Effector memory CD4-positive, alpha-beta T cell (primary cell): ENCODE data around the gene RASGRP3.

Experiments used
- DNase-seq, 3 donors: peaks; one replicate each; pipeline ENCODE4 v3.0.0-alpha.2; 2020
- H3K27ac ChIP-seq: 2 replicates; pipeline ENCODE4 v1.7.0; 2013; ENCODE audit warnings: mild to moderate bottlenecking, low read length, moderate library complexity; ENCODE audit not compliant: insufficient read depth, poor library complexity, severe bottlenecking
- H3K27me3 ChIP-seq: replicated peaks from 2 replicates; pipeline ENCODE4 v1.7.0; 2013; ENCODE audit warnings: mild to moderate bottlenecking, low read length; ENCODE audit not compliant: insufficient read depth, control insufficient read depth, poor library complexity, severe bottlenecking
- H3K36me3 ChIP-seq: 2 replicates; pipeline ENCODE4 v1.7.0; 2013; ENCODE audit warnings: mild to moderate bottlenecking, low read length, moderate library complexity; ENCODE audit not compliant: control insufficient read depth, insufficient read depth
- H3K4me1 ChIP-seq: 2 replicates; pipeline ENCODE4 v1.7.0; 2013; ENCODE audit warnings: low read length, mild to moderate bottlenecking; ENCODE audit not compliant: control insufficient read depth, insufficient read depth, poor library complexity, severe bottlenecking
- H3K4me3 ChIP-seq: 2 replicates; pipeline ENCODE4 v1.7.0; 2013; ENCODE audit warnings: low read length, low read depth, mild to moderate bottlenecking; ENCODE audit not compliant: insufficient read depth, poor library complexity, severe bottlenecking
- H3K9me3 ChIP-seq: 2 replicates; pipeline ENCODE4 v1.7.0; 2013; ENCODE audit warnings: mild to moderate bottlenecking, low read length, moderate library complexity; ENCODE audit not compliant: control insufficient read depth

Gene RASGRP3

DNA sequence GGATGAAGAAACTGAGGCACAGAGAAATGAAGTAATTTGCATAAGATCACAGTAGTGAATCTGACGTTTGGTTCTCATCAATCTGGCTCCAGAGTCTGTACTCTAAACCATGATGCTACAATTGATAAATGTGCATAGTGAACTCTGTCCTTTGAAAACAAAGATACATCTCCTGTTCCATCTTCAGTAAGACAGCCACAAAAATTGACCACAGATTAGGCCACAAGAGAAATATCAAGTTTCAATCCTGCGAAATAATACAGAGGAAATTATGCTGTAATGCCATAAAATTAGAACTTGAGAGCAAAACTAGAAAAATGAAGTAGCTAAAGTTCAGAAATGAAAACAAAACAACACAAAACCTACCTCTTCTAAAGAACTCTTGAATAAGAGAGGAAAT is 94.2 kb downstream of the RASGRP3 start:
- DNase-seq, result no peak
- H3K4me3 ChIP-seq, result no peak overlapping the region

DNA sequence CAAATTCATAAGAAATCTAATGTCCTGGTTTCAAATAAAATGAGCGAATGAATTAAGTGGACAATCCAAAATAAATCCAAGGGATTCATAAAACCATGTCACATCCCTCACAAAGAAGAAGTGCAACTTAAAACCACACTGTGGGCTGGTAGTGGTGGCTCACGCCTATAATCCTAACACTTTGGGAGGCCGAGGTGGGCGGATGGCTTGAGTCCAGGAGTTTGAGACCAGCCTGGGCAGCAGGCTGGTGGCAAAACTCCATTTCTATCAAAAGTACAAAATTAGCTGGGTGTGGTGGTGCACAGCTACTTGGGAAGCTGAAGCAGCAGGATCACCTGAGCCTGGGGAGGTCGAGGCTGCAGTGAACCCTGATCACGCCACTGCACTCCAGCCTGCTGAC is 97.2 kb downstream of the RASGRP3 start:
- H3K36me3 ChIP-seq, result no peaks in the 10 kb centered on the region
- no peak overlapping the region for H3K27ac ChIP-seq
- no peaks in the 10 kb centered on the region for H3K4me1 ChIP-seq
- H3K27me3 ChIP-seq, result no peaks in the 10 kb centered on the region
- H3K4me3 ChIP-seq, result no peak overlapping the region
- H3K9me3 ChIP-seq, result no peaks in the 10 kb centered on the region
- DNase-seq, result no peak

More for the DNA sequence above, 94.2 kb downstream of the RASGRP3 start:
- H3K36me3 ChIP-seq, result no peaks in the 10 kb centered on the region
- H3K9me3 ChIP-seq, result no peaks in the 10 kb centered on the region
- H3K27ac ChIP-seq, result no peak overlapping the region
- H3K4me1 ChIP-seq, result no peaks in the 10 kb centered on the region
- no peaks in the 10 kb centered on the region for H3K27me3 ChIP-seq

DNA sequence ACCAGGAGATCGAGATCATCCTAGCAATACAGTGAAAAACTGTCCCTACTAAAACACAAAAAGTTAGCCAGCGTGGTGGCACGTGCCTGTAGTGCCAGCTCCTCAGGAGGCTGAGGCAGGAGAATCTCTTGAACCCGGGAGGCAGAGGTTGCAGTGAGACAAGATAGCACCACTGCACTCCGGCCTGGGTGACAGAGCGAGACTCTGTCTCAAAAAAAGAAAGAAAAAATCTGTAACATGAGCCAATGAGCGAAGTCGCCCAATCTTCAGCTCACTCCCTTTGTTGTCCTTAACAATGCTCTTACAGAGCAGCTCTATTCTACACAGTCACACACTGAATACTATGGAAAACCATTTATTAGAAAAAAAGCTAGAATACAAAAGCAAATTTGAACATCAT is 100.6 kb downstream of the RASGRP3 start:
- Histone ChIP-seq H3K9me3 (no peaks in the 10 kb centered on the region), H3K27ac (no peak overlapping the region), H3K4me3 (no peak overlapping the region), H3K4me1 (no peaks in the 10 kb centered on the region), H3K27me3 (no peaks in the 10 kb centered on the region), H3K36me3 (no peaks in the 10 kb centered on the region)
- no peak for DNase-seq

DNA sequence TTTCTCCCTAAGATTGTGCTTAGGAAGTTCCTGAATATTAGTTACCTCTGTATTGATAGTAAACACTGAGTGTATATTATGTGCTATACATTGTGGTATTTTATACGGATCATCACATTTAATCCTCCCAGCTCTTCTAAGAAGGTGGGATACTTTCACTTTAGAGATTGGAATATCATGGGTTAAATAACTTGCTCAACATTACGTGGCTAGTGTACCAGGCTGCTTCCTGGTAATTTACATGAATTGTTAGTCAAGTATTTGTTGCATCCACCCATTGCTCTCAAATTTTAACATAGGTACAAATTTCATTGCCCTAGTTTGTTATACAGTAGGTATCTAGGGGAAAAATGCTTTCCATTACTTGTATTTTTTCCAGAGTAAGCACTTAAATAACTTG is 101.2 kb downstream of the RASGRP3 start:
- Histone ChIP-seq H3K27ac (no peak overlapping the region), H3K27me3 (no peaks in the 10 kb centered on the region), H3K4me1 (no peaks in the 10 kb centered on the region), H3K36me3 (no peaks in the 10 kb centered on the region), H3K9me3 (no peaks in the 10 kb centered on the region), H3K4me3 (no peak overlapping the region)
- DNase-seq, result no peak

DNA sequence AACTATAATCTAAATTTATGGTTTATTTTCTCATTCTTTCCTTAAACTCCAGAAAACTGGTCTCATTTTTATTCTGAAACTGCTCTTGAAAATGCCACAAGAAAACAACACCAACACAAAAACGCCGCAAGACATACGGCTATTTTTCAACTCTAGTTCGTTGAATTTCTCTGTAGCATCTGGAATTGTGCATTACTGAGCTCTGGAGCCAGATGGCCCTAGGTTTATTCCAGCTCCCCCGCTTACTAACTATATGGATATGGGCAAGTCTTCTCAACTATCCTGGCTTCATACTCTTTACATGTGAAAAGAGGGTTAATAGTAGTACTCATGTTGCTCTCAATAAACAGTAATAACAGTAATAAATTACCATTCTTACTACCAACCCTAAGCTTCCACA is 102.8 kb downstream of the RASGRP3 start:
- H3K4me3 ChIP-seq, result no peak overlapping the region
- peaks cover 3% of the 10 kb centered on the region for H3K36me3 ChIP-seq
- no peak for DNase-seq
- no peak overlapping the region for H3K27ac ChIP-seq
- no peaks in the 10 kb centered on the region for H3K9me3 ChIP-seq
- H3K4me1 ChIP-seq, result no peaks in the 10 kb centered on the region
- H3K27me3 ChIP-seq, result no peaks in the 10 kb centered on the region

DNA sequence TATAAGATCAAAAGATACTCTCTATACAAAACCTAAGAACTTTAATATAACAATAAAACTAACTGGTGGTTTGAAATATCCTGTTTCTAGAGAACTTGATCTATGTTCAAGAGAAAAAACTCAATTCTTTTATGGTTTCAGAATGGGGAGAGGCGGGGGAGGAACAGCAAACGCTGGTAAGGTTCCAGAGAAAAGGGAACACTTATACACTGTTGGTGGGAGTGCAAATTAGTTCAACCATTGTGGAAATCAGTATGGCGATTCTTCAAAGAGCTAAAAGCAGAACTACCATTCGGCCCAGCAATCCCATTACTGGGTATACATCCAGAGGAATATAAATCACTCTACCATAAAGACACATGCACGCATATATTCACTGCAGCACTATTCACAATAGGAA is 105.4 kb downstream of the RASGRP3 start:
- no peaks in the 10 kb centered on the region for H3K27me3 ChIP-seq
- H3K4me1 ChIP-seq, result no peaks in the 10 kb centered on the region
- no peak for DNase-seq
- H3K9me3 ChIP-seq, result no peaks in the 10 kb centered on the region
- peaks cover 27% of the 10 kb centered on the region for H3K36me3 ChIP-seq
- H3K27ac ChIP-seq, result no peak overlapping the region
- no peak overlapping the region for H3K4me3 ChIP-seq

DNA sequence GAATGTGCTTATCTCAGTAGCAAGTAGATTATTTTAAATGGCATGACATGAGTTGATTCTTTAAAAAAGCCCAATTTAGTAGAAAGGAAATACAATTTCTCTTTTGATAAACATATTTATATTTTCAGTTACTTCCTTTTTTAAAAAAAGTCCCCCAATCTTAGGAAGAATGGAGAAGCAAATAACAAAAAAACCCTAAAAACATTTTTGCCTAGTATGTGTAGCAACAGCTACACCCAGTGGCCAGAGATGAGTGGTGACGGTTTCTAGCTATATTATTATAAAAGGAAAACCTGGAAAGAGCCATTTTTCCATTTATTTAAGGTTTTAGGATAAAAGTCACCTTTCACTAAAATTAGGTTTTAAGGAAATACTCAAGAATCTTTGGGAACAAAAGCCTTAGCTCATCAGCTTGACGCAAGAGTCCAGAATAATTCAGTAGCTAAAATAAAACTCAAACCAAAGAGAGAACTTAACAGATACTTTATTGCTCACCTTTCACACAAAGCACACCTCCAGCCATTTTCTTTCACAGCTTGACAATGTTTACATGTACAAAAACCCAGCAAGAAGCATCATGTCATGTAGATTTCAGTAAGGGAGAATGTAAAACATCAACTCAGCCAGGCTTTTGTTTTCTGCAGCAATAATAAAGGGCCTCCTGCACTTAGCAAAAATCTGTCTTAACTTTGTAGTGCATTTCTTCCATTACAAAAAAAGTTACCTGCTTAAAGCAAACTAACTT is 106.9 kb downstream of the RASGRP3 start:
- H3K9me3 ChIP-seq, result no peaks in the 10 kb centered on the region
- DNase-seq, result no peak
- H3K4me1 ChIP-seq, result no peaks in the 10 kb centered on the region
- H3K4me3 ChIP-seq, result no peak overlapping the region
- peaks cover 34% of the 10 kb centered on the region for H3K36me3 ChIP-seq
- H3K27ac ChIP-seq, result no peak overlapping the region
- no peaks in the 10 kb centered on the region for H3K27me3 ChIP-seq

DNA sequence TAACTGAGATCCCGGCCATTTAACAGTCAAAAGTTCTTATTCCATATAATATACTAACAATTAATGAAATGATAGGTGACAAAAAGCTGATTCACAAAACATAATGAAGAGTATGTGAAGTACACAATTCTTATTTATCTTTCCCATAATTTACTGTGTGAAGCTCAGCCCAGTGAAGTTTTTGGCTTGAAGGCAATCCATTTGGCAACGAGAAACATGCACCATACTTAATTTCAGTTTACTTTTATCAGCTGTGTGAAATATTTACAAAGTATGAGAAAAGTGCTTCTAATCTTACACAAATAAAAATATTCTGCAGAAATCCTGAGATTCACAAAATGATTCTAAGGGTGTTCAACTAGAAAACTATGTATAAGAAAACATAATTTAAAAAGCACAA is 110.3 kb downstream of the RASGRP3 start:
- no peak for DNase-seq
- no peaks in the 10 kb centered on the region for H3K9me3 ChIP-seq
- H3K36me3 ChIP-seq, result peaks cover 55% of the 10 kb centered on the region
- no peaks in the 10 kb centered on the region for H3K4me1 ChIP-seq
- H3K4me3 ChIP-seq, result no peak overlapping the region
- H3K27me3 ChIP-seq, result no peaks in the 10 kb centered on the region
- H3K27ac ChIP-seq, result no peak overlapping the region

DNA sequence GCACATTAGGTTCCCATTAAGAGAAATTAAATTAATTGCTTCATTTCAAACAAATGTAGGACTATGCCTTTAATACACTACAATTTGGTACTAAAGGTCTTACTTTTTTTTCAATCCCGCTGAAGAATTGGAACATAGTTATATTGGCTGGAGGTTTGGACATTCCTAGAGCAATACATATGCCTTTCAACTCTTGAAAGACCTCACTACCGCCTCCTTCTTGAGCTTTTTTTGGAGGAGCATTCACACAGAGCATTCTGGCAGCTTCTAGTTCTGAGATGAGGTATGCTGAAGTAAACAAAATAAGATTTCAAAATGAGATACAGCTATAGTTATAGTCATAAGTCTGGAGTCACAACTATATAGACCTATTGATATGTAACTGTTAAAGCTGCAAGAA is 111.8 kb downstream of the RASGRP3 start:
- Histone ChIP-seq H3K9me3 (no peaks in the 10 kb centered on the region), H3K27me3 (no peaks in the 10 kb centered on the region), H3K4me1 (no peaks in the 10 kb centered on the region), H3K27ac (no peak overlapping the region), H3K4me3 (no peak overlapping the region), H3K36me3 (peaks cover 63% of the 10 kb centered on the region)
- DNase-seq, result no peak

DNA sequence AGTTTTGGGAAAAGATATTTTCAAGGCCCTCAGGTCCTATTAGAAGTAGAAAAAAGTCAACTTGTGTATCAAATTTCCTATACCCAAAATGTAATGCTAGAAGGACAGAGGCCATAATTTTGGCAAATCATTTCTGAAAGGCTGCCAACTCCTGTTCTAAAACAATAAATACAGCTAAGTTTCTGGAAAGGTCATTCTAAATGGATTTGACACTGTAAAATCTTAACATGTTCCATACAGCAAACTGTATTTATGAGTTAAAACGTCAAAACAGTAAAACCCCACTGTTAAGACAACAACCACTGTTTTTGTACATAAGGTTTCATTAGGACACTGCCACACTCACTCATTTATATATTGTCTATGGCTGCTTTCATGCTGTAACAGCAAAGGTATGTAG is 113.0 kb downstream of the RASGRP3 start:
- Histone ChIP-seq H3K9me3 (no peaks in the 10 kb centered on the region), H3K4me1 (no peaks in the 10 kb centered on the region), H3K36me3 (peaks cover 66% of the 10 kb centered on the region), H3K27ac (no peak overlapping the region), H3K27me3 (no peaks in the 10 kb centered on the region), H3K4me3 (no peak overlapping the region)
- DNase-seq, result no peak
